Muscle of back (tissue), 11 donors: Measurements from ENCODE around the gene BACE1. TPM values are rescaled to one million over a fixed set of nuclear protein-coding genes. Genes with fewer than 3 reads are reported as not detected.
A peak's percentile ranks its signal among the peaks of the same experiment; 100 is the strongest.

ENCODE experiments used
- DNase-seq, 3 donors: peaks; one replicate each; pipeline versions ENCODE4 v3.0.0 to v3.0.0-alpha.2; 2013
- polyA plus RNA-seq, 10 donors: library from polyadenylated mRNA; unstranded; fragments of 120-200 nt; gene quantifications; one replicate each; pipeline ENCODE4 v1.2.1, GENCODE V29; 2013; ENCODE audit not compliant: insufficient read length in 10 of 10

BACE1 gene
- polyA plus RNA-seq, 10 donors = 31.7 to 41.2 (median 37.8) TPM

DNA sequence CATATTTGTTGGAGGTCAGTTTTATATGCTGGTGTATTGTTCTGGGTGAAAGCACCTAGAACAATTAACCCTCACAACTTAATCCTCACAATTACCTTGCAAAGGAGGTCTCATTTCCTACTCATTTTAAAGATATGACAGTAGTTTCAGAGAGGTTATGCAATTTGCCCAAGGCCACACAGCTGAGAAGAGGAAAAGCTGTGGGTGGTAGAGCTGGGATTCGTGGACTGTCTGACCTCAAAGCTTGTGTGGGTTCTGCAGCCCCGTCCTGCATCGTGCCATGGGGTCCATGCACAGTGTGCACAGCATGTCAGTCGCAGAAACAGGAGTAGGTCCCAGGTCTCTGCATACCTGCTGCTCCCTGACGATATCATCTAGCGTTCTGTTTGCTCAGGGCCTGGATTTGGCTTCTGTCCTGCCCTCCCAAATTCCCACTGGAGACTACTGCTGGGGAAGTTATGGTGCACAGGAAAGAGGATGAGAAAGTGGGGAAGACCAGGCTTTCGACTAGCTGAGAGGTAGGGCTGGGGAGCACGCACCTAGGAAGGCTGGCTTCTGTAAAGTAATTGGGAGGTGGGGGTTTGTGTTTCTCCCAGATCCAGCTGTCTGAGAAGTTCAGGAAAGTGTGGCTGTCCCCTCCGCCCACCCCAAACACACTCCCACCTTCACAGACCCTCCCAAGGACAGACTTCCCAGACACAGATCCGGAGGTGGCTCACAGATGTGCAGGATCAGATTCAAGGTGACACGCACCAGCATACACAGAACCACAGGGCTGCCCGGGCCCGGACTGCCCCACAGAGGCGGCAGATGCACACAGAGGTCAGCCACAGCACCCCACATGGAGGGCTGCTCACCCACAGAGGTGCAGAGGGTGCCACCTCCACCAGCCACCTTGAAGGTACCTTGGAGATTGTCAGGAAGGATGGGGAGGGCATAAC lies 2.0 kb downstream of the BACE1 start:
- no peak for DNase-seq

DNA sequence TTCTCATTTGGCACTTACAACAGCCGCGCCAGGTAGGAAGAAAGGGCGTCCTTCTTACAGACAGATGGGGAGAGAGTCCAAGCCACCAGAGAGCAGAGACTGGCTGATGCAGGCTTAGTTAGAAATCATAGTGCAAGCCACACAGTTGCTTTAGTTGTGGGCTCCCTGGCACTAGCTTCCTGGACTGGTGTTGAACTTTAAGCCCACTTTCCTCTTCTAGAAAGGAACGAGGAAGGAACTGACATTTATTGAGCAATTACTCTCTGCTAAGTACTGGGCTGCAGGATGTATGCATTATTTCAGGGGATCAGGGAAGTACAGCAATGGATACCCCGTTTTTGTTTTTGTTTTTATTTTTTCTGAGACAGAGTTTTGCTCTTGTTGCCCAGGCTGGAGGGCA lies 3.0 kb downstream of the BACE1 start:
- no peak for DNase-seq

DNA sequence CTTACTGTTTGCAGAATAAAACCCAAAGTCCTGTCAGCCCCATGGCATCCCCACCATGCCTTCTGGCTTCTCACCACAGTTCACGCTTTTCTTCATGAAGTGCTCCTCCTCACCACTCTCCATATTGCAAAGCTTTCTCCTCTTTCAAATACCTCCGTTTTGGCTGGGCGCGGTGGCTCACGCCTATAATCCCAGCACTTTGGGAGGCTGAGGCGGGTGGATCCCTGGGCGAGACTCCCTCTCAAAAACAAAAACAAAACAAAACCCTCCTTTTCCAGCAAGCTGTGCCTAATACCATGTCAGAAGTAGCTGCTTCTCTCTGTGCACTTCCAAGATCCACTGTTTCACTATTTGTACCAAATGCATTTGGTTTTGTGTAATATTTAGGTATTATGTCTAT lies 6.7 kb downstream of the BACE1 start:
- no peak for DNase-seq

DNA sequence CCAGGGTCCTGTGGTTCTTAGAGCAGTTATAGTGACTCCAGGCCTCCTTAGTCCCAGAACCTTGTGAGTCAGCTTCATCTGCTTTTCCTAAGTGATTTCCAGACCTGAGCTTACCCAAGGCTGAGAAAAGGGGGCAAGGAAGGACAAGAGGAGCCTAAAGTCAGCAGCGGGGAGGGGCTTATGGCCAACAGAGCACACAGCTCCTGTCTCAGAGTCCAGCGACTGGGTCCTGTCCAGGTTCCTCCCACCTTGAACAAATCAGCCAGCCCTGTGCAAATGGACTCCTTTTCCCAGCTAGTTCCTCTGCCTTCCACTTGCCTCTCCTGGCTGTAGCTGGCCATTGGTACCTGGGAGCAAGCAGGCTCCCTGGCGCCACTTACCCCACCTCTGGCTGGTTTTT lies 10.9 kb downstream of the BACE1 start:
- no peak for DNase-seq

DNA sequence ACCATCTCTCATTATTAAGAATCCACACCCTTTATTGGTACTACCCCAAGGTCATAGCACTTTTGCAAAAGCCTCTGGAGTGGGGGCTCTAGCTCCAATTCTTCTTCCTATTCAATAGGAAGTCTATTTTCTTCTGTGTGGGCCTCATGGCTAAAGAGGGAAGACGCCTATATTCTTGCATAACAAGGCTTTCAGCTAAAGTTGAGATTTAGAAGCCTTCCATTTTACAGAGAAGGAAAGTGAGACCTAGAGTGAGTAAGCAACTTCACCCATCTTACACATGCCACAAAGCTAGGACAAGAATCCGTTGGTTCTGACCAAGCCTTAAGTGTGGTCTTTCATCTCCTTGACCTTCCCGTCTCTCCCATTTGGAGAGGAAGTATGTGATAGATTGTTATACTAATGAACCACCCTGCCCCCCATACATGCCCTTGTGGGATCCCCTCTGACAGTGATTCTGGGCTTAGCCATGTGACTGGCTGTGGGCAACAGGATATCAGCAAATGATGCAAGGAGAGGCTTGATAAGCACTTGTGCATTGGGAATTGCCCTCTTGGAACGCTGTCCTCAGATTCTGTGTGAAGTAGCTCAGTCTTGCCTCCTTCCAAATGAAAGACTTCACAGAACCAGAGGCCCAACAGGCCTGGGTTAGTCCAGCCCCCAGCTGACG lies 12.3 kb downstream of the BACE1 start:
- no peak for DNase-seq

DNA sequence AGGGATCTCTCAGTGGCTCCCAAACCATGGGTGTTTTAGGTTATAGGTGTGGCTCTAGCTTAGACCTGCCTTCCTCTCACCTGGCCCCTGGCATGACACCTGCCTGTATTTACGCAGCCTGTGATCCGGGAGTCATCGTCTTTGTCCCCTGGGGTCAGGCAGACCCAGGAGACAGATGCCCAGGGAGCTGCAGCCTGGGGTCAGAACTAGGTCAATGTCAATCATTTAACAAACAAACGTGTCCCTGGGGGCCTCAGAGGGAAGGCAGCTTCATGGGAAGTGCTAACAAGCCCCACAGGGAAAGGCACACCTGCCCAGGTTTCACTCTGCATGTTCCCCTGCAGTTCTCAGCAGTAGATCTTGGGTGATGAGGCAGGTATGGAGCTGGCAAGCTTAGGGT lies 13.0 kb downstream of the BACE1 start:
- DNase-seq = no peak

DNA sequence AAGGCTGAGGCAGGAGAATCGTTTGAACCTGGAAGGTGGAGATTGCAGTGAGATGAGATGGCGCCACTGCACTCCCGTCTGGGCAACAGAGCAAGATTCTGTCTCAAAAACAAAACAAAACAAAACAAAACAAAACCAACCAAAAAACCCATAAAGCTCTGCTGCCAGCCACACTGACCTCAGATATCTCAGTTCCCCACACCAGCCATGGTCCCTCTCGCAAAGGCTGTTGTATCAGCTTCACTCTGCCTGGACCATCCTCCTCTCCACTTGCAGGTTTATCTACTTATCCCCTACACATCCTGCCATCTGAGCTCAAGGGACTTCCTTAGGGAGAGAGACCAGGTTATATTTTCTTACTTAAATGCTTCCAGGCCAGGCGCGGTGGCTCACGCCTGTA lies 13.8 kb downstream of the BACE1 start:
- no peak for DNase-seq

DNA sequence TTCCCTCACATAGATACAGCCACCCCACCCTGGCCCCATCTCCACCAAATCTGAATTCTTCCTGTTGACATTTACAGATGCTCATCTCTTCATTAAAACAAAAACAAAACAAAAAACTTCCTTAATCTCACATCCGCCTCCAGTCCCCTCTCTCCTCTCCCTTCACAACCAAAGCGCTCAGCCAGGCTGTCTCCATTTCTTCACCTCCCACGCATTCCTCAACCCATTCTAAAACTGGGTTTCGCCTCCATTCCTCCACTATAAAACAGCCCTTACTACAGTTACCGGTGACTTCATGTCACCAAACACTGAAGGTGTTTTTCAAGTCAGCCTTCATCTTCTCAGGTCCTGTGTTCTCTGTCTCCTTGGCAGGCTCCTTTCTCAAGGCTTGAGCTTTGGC lies 15.3 kb downstream of the BACE1 start:
- DNase-seq = peak in 1 of 3 donors; percentile 18

DNA sequence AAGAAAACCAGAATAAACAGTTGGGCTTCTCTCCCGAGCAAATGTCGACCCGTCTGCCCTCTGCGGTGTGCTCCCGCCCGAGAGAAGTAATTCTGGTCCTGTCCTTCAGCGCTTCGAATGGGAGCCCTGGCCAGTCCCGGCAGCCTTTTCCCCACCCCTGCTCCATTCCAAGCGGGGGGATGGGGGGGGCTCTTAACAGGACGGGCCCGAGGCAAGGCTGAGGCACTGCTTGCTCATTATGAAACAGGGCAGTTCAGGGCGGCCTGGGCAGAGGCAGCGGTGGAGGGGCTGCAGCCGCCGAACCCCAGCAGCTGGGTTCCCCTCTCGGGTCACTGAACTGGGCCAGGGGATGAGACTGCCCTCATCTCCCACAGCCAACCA lies 15.8 kb downstream of the BACE1 start:
- peak in 1 of 3 donors; percentile 51 for DNase-seq

DNA sequence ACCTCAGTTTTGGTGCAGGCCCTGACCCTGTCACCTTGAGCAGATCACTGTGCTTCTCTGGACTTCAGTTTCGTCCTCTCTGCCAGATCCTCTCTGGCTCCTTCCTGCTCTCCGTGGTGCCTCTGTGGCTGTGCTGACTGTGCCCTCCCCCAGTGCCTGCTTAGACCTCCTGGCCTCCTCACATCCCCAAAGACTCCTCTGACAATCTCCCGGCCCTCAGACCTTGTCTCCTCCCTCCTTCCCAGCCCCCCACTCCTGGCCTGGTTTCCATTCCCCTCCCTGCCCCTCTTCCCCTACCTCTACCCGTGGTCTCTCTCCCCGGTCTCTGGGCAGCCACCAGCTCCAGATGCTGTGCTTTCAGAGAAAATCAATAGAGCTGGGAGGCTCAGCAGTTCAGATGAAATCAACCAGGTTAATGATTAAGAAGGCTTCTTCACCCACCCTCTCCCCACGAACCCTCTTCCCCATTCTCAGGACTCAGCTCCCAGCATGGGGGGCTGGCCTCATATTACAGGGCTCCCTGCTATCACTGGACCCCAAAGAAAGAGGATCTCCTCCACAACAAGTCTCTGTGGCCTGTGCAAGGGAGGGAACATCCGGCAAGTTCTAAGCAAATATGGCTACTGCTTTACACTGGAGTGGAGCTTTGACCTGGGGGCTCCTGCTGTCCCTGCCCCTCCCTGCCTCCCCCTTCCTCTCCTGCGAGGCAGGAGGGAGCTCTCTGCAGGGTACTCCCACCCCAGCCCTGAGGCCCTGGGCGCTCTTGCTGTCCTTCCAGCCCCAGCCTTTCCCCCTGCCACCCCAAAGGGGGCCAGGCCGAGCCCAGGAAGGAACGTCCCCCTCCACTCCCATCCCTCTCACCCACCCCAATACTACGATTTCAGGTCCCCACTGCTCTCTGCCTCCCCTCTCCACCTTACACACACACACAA lies 16.4 kb downstream of the BACE1 start:
- no peak for DNase-seq

DNA sequence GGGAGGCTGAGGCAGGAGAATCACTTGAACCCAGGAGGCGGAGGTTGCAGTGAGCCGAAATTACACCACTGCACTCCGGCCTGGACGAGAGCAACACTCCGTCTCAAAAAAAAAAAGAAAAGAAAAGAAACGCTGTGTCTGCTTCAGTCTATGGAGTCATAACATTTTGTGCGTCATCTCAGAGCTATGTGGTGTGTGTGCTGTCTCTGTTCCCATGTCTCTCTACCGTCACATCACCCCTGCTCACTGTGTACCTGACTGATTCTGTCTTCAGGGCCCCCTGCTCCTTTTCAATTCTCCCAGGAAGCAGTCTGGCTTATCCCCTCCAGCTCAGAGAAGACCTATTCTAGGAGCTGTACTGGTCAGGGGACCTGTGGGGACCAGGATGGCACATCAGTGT lies 17.9 kb downstream of the BACE1 start:
- no peak for DNase-seq

DNA sequence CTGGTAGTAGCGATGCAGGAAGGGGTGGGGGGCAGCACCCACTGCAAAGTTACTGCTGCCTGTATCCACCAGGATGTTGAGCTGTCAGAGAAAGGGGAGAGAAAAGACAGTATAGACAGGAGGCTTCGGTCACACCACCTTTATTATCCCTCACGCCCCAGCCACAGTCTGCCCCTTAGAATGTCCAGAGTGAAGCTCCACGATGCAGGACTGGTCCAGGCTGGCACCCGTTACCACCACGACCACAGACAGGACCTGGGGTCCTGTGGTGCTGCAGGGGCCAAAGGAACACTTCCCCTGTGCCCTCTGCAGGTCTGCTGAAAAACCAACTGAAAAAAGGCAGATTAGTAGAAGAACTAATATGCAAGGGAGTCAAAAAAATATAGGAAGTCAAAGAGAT lies 19.2 kb downstream of the BACE1 start:
- no peak for DNase-seq

DNA sequence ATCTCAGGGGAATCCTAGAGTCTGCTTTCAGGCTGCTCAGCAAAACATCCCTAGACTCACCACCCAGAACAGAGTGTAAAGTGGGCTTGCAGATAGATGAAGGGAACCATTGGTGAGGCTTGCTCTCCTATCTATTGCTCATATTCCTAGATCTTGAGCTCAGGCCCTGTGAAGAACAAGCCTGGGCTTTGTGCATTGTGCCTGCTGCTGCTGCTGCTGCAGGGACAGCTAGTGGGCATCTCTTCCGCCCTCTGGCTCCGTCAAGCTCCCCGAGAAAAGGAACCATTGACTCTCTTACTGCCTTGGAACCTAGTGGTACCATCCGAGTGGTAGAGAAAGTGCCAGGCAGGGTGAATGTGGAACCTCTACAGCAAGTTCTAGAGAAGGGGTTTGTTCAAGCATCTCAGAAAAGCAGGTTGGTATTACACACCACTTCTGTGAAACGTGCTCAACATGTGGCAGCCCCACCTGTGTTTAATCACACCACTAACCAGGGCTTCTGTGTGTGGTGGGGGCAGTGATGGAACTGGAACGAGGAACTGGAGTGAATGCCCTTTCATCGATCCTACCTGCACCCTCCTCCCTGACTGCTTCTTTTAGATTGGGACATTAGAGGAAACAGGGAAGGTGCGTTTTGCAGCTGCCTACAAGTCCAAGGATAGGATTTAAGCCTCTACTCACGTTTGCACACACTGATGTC lies 20.5 kb downstream of the BACE1 start:
- no peak for DNase-seq

DNA sequence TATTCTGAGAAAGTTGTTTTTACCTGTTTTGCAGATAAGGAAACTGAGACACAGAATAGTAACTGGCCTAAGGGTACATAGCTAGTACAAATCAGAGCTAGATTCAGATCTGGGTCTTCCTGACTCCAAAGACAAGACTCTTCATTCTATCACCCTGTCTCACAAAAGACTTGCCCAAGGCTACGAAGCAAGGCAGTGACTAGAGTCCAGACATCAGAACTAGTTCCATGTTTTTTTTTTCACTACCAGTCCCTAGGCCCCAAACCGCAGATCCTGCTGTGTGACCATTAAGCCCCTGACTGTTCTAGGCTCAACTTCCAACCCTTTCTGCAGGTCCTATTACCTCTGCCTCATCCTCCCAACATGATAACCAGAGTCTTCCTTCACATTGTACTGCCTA lies 23.4 kb downstream of the BACE1 start:
- DNase-seq = no peak

DNA sequence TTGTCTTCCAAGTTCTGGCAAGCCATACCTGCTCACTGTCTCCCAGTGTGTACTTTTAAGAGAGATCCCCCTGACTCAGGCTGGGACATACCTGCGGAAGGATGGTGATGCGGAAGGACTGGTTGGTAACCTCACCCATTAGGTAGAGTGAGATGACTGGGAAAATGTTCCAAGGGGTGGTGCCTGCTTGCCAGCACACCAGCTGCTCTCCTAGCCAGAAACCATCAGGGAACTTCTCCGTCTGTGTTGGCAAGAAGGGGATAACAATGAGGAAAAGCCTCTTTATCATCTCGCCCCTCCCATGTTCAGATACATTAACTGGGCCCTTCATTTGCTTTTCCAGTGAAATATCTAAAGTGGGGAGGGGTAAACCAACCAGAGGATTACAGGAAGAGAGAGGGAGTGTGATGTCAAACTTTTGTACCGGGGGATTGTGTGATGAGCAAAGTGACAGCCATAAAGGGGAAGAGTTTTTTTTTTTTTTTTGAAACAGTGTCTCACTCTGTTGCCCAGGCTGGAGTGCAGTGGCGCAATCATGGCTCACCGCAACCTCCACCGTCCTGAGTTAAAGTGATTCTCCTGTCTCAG lies 25.2 kb downstream of the BACE1 start, which contains the start of gene BACE1-AS:
Gene BACE1-AS (plus strand): TSS at position 538 of the 588 bp plus-strand sequence.
- no peak for DNase-seq

DNA sequence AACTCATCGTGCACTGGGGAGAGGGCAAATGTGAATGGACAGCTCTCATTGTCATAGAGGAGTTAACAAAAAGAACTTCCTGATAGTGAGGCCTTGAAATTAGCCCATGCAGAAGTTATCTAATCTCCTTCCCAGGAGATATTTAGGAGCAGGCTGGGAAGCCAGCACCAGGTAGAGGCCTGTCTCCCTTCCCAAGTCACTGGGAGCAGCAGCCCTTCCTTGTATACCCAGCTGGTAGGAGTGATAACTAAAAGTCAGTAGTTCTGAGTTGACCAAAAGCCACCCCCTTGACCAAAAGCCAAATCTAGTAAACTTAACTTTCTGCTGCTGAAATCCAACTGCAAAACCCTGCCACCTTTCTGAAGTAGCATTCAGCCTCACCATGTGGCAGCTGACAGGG lies 26.3 kb downstream of the BACE1 start:
- no peak for DNase-seq

DNA sequence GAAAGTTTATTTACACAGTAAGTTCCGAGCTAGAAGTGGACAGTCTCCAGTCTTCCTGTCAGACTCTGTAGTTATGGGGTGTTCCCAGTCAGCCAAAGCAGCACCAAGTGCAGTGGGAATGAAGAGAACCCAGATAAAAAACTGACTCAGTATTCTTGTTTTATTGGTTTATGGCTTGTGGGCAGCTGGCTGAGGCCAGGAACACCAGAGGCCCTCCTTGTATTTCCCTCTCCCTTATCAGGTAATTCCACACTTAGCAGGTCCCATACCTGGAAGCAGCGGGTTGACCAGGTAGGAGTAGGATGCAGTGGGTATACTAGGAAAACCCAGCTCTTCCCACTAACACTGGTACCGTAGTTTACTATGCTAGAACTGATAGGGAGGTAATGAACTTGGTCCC lies 28.4 kb downstream of the BACE1 start:
- no peak for DNase-seq

DNA sequence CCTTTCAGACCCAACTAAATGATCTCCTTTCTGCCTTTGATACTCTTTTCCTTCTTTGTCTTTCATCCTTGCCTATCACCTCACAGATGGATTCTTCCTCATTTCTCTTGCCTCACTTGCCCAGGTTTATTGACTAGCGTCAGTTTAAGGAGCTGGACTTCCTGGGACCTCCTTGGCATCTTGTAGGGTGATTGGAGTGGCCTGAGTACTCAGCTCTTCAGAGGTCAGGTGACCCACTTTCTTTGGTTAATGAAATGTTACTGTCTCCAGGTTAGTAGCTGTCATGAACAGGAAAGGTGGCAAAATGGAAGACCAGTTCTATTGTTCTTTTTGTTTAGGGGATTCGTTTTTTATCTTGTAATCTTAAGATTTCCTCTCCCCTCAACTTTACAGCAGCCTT lies 29.5 kb downstream of the BACE1 start:
- no peak for DNase-seq

DNA sequence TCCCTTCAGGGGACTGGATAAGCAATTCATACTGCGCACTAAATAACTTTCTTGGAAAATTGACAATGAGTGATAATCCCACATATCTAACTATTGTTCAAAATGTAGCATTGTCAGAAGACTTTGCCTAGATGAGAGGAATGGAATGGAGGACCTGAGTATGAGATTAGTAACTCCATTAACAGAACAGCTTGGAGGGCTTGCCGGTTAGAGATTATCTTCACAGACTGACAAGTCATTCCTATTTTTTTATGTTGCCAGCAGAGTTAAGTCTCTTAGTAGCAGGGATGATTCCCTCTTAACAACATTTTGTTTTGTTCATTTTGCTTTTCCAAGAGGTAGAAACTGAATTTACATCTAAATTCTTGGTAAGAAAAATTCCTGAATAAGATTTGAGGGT lies 32.0 kb downstream of the BACE1 start:
- DNase-seq = no peak

DNA sequence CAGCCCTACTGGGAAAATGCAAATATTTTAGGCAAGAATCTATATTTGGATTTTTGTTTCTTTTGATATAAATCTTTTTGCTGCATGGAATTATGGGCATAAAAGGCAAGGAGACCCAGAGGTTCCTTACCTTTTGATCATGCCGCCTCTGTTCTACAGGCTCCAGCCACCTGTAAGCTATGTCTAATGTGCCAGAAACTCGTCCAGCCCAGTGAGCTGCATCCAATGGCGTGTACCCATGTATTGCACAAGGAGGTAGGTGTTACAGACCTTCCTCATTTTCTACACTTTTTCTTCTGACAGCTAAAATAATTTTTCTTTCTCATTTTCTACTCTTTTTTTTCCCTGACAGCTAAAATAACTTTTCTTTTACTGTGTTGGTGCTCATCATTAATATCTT lies 33.1 kb downstream of the BACE1 start:
- no peak for DNase-seq

DNA sequence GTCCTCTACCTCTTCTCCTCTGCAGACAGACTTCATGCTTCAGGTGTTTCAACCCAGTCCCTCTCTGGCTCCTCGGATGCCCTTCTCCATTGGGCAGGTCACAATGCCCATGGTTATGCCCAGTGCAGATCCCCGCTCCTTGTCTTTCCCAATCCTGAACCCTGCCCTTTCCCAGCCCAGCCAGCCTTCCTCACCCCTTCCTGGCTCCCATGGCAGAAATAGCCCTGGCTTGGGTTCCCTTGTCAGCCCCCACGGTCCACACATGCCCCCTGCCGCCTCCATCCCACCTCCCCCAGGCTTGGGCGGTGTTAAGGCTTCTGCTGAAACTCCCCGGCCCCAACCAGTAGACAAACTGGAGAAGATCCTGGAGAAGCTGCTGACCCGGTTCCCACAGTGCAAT lies 34.2 kb downstream of the BACE1 start:
- no peak for DNase-seq
